Testis (tissue), 2 donors: ENCODE results near the gene DELE1.

Experiments used
- CTCF ChIP-seq, 3 experiments: fragments of 450-650 bp in 2 of 3; fragments of 200-600 bp in 1 of 3; sonication (generic) in 1 of 3; IDR thresholded peaks; one replicate each; pipeline ENCODE4 v1.5.1; 2016 to 2019; ENCODE audit warnings: antibody characterized with exemption in 3 of 3, mild to moderate bottlenecking in 2 of 3, moderate library complexity in 1 of 3
- POLR2A ChIP-seq: fragments of 450-650 bp; IDR thresholded peaks from one replicate; pipeline ENCODE4 v1.6.1; 2017; ENCODE audit warnings: antibody characterized with exemption, mild to moderate bottlenecking, moderate library complexity

GRCh38 chr5:141941779-141942178 lies 18.1 kb downstream of the DELE1 start:
- TF ChIP-seq CTCF (IDR thresholded peaks at IDR 0.05) (no peak), POLR2A (no peak)
